GM21737 (cell line): ENCODE results near the gene MYO16.
"Not testable (repeated sequence)": the region's sequence is repeated elsewhere in the genome, so short reads cannot be mapped to it uniquely, and the experiment has no call there.

Source experiments
- ATAC-seq: cut with Tn5 transposase; IDR thresholded peaks from one replicate; pipeline ENCODE4 v1.9.1; 2021; ENCODE audit warnings: mild to moderate bottlenecking, moderate library complexity; ENCODE audit not compliant: unreplicated experiment

The MYO16 gene

DNA sequence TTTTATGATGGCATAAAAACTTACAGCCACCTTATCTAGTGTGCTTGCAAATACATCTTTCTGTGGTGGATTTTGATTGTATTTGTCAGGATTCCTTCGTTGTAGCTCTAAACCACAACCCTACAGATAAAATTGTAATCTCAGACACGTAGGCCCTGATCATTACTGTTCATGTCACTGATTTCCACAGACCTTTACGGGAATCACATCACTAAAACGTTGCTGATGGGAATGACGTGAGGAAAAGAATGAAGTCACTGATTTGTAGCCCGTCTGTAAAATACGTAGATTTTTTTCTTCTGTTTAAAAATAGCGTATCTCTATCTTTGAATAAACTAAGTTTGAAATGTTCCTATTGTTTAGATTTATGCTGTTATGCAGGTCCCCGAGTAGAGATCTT, 399.2 kb downstream of the MYO16 start:
- no peak for ATAC-seq

DNA sequence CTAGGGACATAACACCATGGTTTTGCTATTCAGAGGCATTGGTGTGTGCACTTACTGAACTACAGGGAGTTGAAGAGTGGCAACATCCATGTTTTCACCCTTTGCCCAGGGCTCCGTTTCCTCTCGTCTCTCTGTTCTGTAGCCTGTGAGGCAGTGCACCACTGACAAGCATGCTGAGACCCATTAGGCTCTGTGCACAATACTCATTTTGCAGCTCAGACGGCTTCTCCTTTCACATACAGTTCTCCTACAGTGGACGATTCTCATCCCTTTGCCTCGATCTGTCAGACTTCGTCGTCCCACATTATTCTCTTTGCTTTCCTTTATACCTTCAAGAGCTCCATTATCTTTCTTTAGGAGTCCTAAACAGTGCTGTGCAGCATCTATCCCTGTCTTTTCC, 403.7 kb downstream of the MYO16 start:
- no peak for ATAC-seq

DNA sequence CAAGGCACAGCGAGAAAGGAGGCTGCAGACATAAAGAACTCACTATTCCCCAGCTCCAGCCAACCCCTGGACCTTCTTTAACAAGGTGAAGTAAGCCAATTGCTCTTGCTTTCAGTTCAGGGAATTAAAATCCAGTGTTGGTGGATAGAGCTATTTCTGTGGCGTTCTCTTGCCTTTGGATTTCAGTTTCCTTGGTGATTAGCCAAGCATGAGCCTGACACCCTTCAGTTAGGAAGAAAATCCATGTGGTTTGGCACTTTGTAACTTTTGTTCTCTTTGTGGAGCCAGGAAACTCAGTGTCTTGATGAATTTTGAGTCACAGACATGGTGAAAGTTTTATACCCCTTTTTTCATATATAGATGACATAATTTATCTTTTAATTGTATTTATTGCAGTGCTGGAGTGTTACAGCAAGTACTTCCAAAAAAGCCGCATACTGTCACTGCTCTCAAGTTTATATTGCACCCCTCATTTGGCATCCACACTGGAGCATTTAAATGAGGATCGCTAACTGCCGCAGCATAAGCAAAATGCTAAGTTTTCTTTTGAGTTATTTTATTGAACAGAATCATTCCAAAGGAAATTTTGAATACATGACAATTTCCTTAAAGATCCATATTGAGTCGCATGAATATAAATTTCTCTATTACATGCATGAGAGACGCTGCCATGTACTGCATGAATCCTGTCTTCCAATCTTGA, 406.8 kb downstream of the MYO16 start:
- no peak for ATAC-seq

DNA sequence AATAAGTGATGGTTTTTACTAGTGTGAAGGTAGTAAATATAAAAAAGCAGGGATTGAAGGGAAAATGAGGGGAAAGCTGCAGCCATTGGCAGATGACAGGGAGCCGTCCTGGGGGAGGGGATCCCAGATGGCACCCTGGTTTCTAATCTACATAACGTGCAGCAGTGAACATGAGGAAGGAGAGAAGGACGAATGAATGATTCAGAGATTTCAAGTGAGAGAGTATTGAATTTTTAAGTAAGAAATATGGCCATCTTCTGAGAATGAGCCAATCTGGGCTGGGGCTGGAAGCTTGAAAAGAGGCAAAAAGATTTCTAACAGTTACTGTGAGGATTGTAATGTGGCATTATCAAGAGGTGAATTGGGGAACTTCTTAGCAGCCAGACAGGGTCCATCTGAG, 414.2 kb downstream of the MYO16 start:
- ATAC-seq: no peak

DNA sequence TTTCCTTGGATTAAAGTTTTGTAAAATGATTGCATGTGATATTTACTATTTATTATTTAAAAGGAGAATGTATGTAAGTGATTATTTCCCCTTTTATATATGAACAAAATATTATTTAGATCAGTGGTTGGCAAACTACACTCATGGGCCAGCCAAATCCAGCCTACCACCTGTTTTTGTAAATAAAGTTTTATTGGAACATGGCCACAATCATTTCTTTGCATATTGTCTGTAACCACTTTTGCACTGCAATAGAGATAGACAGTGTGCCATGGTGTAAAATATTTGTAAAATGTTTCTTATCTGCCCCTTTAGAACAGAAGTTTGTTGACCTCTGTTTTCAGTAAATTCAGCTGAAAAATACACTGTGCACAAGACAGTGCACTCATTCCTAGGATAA, 426.4 kb downstream of the MYO16 start:
- no peak for ATAC-seq

DNA sequence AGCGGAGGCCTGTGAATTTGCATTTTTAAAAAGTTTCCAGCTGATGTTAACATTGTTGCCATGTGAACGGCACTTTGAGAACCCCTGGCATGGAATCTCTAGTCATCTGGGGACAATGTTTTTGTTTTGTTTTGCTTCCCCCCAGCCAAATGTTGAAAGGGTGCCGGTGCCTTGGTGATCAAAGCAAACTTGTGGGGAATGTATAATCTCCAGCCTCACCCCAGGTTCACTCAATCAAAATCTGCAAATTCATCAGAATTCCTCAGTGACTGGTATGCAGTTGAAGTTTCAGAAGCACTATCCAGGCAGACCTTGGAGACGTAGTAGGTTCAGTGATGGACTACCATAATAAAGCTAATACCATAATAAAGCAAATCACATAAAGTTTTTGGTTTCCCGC, 428.7 kb downstream of the MYO16 start:
- ATAC-seq: no peak

DNA sequence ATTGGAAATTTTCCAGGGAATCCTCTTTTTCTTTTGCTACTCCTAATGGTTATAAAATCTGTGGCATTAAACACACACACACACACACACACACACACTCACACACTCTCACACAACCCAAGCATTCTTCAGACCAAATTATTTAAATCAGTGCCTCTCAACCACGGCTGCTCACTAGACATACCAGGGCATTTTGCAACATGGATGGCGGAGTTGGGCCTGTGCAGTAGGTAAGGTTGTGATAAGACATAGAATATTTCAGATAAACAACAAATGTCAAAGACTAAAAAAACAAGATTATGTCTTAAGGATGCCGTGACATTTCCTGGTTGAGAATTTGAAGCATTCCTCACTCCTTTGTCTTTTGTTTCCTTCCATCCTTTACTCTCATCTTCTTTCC, 443.1 kb downstream of the MYO16 start:
- ATAC-seq: no peak

DNA sequence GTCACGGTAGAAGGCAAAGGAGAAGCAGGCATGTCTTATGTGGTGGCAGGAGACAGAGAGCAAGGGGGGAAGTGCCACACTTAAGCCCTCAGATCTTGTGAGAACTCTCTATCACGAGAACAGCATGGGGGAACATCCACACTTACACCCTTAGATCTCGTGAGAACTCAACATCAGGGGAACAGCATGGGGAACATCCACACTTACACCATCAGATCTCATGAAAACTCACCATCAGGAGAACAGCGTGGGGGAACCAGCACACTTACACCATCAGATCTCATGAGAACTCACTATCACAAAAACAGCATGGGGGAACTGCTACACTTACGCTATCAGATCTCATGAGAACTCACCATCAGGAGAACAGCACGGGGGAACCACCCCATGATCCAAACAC, 445.0 kb downstream of the MYO16 start:
- no peak for ATAC-seq

DNA sequence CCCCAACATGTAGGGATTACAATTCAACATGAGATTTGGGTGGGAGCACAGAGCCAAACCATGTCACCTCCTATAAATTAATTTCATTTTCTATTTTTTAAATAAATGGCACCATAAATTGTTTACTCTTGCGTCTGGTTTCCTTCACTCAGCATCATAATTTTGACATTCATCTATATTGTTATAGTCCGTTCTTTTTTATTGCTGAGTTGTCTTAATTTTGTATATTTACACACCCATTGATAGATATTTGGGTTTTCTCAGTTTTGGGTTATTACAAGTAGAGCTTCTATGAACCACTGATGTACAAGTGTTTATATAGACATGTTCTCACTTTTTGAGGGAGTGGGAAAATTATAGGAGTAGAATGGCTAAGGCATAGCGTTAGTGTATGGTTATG, 445.4 kb downstream of the MYO16 start:
- no peak for ATAC-seq

DNA sequence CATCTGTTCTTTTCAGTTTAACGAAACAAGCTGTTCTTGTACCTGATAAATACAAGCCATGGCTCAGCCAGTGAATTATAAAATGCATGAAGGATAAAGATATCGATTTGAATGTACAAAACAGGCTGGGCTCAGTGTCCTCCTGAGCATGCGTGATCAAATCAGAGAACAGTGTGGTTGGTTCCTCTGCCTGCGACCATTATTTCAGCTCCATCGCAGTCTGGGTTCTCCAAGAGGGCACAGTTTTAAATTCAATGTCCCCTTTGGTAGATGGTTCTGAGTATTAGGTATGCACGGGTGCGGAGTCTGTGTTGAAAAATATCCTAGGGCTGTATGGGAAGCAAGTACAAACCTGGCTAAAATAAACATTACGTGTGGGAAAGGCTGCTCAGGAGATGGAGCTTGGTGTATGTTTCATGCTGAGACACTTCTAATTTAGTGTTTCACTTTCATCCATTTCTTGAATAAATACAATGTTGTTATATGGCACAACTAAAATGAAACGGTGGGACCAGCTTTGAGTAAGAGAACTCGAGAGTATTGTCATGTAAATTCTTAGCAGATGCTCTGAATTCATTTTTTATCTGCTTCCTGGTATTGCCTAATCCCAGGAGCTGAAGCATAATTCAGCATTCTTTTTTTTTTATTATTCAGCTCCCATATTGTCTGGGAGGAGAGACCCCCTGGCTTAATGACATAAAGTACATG, 458.7 kb downstream of the MYO16 start:
- no peak for ATAC-seq

DNA sequence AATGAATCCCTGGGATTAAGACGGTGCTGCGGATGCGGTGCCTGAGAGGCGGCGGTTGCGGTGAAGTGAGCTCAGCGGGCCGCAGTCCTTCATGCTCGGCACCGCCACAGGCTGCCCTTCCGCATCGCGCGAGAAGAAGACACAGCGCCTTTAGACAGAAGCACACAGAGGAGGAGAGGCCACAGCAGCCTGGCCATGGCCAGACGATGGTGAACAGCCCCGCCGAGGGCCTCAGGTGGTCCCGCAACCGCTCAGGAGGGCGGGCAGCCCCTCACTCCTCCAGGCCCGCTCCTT, 459.2 kb downstream of the MYO16 start:
- no peak for ATAC-seq

DNA sequence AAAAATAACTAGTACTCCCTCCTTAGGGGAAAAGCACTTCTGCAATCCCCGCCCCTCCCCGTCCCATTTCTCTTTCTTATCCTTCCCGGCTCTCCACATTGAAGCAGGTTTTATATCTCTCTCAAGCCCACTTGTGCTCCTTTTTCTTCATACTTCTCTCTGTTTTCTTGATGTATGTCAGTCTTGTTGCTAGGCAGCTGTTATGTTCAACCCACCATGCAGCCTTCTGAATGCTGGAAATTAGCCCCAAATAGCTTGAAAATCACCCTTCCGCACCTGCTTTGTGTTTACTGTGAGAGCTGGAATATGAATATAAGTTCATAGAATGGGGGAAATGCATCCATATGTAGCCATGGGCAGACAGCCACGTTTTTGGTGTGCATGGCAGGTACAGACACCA, 461.4 kb downstream of the MYO16 start:
- ATAC-seq: no peak

DNA sequence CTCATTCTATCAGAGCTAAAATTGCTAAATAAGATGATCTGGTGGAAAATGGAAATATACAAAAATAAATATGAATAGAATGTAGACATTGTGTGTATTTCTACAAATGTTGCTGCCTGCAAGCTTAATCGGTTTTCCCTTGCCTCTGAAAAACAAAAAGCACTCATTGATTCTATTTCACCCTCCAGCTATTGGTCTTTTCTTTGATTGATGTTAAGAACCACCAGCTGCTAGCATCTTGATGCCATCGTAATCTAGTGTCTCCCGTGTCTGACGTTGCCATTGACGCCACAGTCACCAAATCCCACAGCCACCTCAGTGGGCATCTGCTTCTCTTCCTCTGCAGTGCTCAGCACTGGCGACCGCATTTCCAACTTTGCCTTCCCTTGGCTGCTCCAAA, 461.8 kb downstream of the MYO16 start:
- ATAC-seq: no peak

DNA sequence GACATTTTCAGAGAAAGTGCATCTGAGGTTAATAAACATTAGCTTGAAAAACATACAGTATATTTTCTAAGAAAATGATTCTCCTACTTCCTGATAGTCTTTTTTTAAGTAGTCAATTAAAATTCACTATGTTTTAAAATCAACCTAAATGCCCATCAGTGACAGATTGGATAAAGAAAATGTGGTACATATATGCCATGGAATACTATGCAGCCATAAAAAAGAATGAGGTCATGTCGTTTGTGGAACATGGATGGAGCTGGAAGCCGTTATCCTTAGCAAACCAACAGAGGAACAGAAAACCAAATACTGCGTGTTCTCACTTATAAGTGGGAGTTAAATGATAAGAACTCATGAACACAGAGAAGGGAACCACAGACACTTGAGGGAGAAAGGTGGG, 462.8 kb downstream of the MYO16 start:
- not testable (repeated sequence) for ATAC-seq

DNA sequence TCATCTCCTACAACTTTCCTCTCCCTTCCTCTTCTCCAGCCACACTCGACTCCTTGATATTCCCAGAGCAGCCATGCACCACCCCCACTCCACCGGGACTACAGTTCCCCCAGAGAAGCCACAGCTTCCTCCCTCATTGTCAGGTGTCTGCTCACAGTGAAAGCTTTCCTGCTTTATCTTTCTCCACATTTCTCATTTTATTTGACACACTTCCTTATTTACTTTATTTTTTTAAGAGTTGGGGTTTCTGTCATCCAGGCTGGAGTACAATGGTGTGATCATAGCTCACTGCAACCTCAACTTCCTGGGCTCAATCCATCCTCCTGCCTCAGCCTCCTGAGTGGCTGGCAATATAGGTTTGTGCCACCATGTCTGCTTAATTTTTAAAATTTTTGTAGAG, 464.6 kb downstream of the MYO16 start:
- no peak for ATAC-seq

DNA sequence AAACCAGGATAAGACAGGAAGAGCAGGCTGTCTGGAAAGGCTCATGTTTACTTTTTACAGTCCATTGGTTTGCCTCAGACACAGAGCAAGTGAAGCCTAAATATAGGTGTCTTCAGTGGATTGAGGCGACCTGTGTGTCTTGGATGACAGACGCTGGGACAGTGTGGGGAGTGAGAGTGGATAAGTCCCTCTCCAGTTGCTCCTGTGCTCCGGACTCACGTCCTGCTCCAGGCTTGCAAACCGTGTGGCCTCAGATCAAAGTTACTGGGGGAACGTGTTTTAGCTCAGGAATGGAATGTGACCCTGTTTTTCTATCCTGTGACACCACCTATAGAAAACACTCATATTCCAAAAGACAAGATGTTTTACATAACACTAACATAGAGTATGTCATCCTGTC, 465.7 kb downstream of the MYO16 start:
- ATAC-seq: no peak

DNA sequence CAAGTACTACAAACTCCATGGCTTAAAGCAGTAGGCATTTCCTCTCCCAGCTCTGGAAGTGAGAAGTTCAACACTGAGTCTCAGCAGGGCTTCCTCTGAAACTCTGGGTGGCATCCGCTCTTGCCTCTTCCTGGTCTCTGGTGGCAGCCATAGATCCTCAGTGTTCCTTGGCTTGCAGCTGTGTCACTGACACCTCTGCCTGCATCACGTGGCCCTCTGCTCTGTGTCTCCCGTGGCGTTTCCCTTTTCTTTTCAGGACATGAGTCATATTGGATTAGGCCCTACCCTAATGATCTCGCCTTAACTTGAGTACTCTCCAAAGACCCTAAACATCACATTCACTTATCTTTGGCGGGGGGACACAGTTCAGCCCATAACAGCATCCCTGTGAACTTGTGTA, 466.7 kb downstream of the MYO16 start:
- ATAC-seq: no peak

DNA sequence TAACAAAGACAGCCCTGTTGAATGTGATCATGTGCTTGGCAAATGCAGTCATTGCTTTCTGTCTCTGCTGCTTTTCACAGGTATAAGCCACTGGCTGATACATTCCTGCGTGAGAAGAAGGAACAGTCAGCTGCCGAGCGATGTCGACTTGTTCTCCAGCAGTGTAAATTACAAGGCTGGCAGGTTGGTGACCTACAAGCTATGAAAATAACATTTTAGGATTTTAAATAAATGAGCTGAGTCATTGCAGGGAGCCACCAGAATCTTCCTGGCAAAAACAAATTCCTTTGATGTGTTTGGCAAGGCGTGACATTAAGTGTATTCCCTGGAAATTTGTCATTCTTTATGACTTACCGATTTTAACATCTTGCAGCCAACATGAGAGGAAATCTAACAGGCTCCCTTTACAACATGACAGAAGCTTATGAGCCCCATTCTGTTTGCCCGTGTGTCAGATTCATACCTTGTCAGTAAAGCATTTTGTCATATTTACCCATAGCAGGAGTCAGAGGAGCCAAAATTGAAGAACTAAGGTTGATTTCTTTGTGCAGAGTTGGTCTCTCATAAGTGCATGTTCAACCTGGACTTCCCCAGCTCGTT, 471.4 kb downstream of the MYO16 start:
- ATAC-seq: no peak

DNA sequence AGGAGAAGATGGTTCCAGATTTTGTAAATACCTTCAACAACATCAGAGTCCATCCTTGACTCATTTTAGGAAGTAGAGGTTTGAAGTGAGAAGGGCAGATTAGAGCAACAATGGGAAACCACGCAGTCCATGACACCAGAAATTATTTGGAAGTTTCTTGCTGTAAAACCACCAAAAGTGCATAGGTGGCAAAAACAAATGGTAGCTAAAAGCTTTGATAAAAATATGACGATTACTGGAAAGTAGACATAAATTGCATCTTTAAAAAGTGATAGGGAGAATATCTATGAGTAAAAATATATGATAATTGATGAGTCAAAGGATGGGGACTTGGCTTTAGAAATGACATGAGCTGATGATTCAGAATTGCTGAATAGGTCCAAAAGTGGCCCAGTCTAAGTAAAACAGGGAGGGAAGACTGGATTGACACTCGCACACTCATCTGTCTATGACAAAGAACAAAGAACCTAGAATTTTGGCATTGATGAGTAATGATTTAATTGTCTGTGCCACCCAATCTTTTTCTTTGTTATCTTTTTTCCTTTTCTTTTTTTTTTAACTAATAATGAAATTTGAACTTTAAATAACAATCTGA, 472.2 kb downstream of the MYO16 start:
- ATAC-seq: no peak

DNA sequence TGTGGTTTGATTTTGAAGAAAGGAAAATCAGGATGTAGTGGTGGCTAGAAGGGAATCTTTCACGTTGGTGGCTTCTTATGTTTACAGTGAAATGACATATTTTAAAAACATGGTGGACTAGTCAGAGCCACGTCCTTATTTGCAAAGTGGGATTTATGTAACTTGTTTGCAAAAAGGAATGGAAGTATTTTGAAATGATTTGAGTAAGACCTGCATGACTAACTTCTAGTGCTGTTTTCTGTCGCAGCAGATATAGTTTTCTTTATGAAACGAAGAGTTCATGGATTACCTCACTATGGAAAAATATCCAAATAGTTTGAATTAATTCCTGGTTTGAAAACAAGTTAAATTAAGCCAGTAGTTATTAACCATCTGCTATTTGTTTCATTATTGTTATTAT, 476.5 kb downstream of the MYO16 start:
- no peak for ATAC-seq

DNA sequence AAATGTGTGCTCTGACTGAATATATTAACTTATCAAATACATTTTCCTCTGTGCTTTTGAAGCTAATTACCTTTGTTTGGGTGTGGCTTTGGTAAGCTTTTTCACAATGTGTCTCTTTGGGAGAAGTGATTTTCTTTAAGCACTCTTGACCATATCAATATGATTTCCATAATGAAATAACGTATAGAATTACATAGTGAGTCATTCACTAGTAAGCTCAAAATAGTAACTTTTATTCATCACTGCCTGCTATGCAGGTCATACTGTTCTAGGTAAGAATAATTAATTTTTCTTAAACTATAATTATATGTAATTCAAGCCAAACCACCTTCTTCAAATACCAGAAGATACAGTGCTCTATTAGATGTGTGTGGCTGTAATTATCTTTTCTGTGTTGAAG, 480.7 kb downstream of the MYO16 start:
- no peak for ATAC-seq

DNA sequence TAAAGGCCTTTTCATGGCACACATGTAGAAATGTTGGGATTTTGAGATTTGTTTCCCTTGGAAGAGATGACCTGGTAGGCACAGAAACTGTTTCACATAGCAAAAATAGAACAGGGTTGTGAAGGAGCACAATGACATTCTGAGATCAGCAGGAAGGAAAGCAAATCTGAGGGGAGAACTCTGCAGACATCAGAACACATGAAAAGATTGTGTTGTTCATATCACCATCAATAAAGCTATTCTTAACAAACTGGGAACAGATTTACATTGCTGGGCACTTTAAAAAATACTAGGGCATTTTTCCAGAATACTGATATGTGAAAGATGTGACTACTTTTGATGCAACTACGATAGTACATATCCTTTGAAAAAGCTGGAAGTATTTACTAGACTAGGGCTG, 481.7 kb downstream of the MYO16 start:
- ATAC-seq: no peak
